ENCODE measurements around the gene GNG13.

- TF ChIP-seq CTCF (IDR thresholded peaks at IDR 0.05) (no peak), EP300 (IDR thresholded peaks at IDR 0.05) (no peak), POLR2AphosphoS5 (IDR thresholded peaks at IDR 0.05) (no peak)
Observed at GRCh38 chr16:789191-789850, 11.2 kb downstream of the GNG13 start.

All from gastroesophageal sphincter (tissue), 3 donors.